KMS-11 (cell line): ENCODE measurements around the gene BID.

Experiments used
- H2AFZ ChIP-seq: fragments of 200-600 bp; sonication (generic); 2 replicates; pipeline ENCODE4 v1.6.1; 2016; ENCODE audit warnings: antibody characterized with exemption, mixed run types, low read depth
- H3K27ac ChIP-seq: fragments of 200-600 bp; sonication (generic); 2 replicates; pipeline ENCODE4 v1.6.1; 2016; ENCODE audit warnings: mild to moderate bottlenecking, mixed run types
- H3K27me3 ChIP-seq: fragments of 200-600 bp; sonication (generic); 2 replicates; pipeline ENCODE4 v1.6.1; 2017; ENCODE audit warnings: mild to moderate bottlenecking, low read depth, mixed run types, moderate library complexity; ENCODE audit not compliant: insufficient read depth
- H3K36me3 ChIP-seq: fragments of 200-600 bp; sonication (generic); 2 replicates; pipeline ENCODE4 v1.6.1; 2017; ENCODE audit warnings: mild to moderate bottlenecking, mixed run types; ENCODE audit not compliant: insufficient read depth
- H3K4me1 ChIP-seq: fragments of 200-600 bp; sonication (generic); 2 replicates; pipeline ENCODE4 v1.6.1; 2016; ENCODE audit warnings: mild to moderate bottlenecking, low read depth, mixed run types; ENCODE audit not compliant: poor library complexity, severe bottlenecking
- H3K4me2 ChIP-seq: fragments of 200-600 bp; sonication (generic); 2 replicates; pipeline ENCODE4 v1.7.0; 2016; ENCODE audit warnings: mild to moderate bottlenecking, mixed run types
- H3K4me3 ChIP-seq: fragments of 200-600 bp; sonication (generic); IDR thresholded peaks from 2 replicates; pipeline ENCODE4 v1.6.1; 2017; ENCODE audit warnings: low read depth, low read length, mixed read lengths; ENCODE audit not compliant: insufficient read depth
- H3K79me2 ChIP-seq: fragments of 200-600 bp; sonication (generic); 2 replicates; pipeline ENCODE4 v1.6.1; 2016; ENCODE audit warnings: low read depth, mixed run types; ENCODE audit not compliant: insufficient read depth
- H3K9ac ChIP-seq: fragments of 200-600 bp; sonication (generic); 2 replicates; pipeline ENCODE4 v1.6.1; 2016; ENCODE audit warnings: mild to moderate bottlenecking, mixed run types
- H4K20me1 ChIP-seq: fragments of 200-600 bp; sonication (generic); 2 replicates; pipeline ENCODE4 v1.6.1; 2016; ENCODE audit warnings: mild to moderate bottlenecking, mixed run types; ENCODE audit not compliant: insufficient read depth
- TF ChIP-seq, protein P1 (sequence below): fragments of 200-600 bp; sonication (generic); conservative IDR thresholded peaks from 2 replicates; pipeline ENCODE4 v1.6.1; 2017; ENCODE audit warnings: low read depth, mild to moderate bottlenecking, antibody characterized with exemption, low read length, moderate library complexity, mixed read lengths

BID gene

DNA sequence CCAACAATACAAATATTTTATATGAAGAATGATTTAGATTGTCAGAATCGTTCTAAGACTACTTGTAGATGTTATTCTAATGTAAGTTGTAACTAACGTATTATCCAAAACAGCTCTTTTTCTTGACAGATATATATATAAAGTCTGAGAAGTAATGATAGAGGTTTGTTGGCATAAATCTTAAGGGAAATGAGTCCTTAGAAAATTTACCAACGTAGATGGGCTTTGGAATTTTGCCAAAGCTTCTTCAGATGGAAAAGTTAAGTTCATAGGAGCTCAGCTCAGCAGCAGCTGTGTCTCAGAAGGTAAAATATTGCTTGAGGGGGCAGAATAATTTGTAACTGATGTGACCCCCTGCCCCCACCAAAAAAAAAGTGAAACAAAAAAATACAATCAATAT is 66.7 kb downstream of the BID start:
- no peaks in the 10 kb centered on the region for H4K20me1 ChIP-seq
- no peaks in the 10 kb centered on the region for H3K79me2 ChIP-seq
- H3K4me2 ChIP-seq, result no peak overlapping the region
- TF ChIP-seq, protein P1, sequence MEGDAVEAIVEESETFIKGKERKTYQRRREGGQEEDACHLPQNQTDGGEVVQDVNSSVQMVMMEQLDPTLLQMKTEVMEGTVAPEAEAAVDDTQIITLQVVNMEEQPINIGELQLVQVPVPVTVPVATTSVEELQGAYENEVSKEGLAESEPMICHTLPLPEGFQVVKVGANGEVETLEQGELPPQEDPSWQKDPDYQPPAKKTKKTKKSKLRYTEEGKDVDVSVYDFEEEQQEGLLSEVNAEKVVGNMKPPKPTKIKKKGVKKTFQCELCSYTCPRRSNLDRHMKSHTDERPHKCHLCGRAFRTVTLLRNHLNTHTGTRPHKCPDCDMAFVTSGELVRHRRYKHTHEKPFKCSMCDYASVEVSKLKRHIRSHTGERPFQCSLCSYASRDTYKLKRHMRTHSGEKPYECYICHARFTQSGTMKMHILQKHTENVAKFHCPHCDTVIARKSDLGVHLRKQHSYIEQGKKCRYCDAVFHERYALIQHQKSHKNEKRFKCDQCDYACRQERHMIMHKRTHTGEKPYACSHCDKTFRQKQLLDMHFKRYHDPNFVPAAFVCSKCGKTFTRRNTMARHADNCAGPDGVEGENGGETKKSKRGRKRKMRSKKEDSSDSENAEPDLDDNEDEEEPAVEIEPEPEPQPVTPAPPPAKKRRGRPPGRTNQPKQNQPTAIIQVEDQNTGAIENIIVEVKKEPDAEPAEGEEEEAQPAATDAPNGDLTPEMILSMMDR, result no peak
- H3K4me3 ChIP-seq, result no peak overlapping the region
- no peak overlapping the region for H3K27ac ChIP-seq
- H3K4me1 ChIP-seq, result peaks cover 26% of the 10 kb centered on the region
- H3K36me3 ChIP-seq, result no peaks in the 10 kb centered on the region; the same call in 1 of the 2 replicates
- H3K9ac ChIP-seq, result no peak overlapping the region
- H2AFZ ChIP-seq, result no peak overlapping the region
- no peaks in the 10 kb centered on the region for H3K27me3 ChIP-seq

DNA sequence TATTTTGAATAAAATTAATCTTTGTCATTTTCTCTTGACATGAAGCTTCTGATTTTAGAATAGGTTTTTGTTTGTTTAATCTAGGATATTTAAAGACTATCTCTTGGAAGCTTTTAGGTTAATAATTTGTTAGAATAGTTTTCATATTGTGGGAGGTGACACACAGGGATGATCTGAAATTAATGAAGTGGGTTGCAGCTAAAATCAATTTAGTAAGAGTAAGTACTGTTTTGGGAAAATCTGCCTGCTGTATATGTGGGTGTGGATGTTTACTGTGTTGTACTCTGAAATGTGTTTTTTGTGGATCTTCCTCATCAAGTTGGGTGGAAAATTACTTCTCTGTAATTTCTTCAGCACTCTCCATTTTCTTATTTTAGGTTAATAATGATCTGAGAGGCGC is 67.3 kb downstream of the BID start:
- no peak overlapping the region for H3K4me3 ChIP-seq
- H3K9ac ChIP-seq, result peak overlapping the region; percentile 28; the same call in 1 of the 2 replicates
- H3K4me1 ChIP-seq, result peaks cover 26% of the 10 kb centered on the region
- TF ChIP-seq, protein P1, result no peak
- H4K20me1 ChIP-seq, result no peaks in the 10 kb centered on the region
- H3K36me3 ChIP-seq, result no peaks in the 10 kb centered on the region; the same call in 1 of the 2 replicates
- peak overlapping the region; percentile 66 for H3K27ac ChIP-seq
- no peaks in the 10 kb centered on the region for H3K79me2 ChIP-seq
- no peaks in the 10 kb centered on the region for H3K27me3 ChIP-seq
- no peak overlapping the region for H2AFZ ChIP-seq
- peak overlapping the region; percentile 59 for H3K4me2 ChIP-seq

DNA sequence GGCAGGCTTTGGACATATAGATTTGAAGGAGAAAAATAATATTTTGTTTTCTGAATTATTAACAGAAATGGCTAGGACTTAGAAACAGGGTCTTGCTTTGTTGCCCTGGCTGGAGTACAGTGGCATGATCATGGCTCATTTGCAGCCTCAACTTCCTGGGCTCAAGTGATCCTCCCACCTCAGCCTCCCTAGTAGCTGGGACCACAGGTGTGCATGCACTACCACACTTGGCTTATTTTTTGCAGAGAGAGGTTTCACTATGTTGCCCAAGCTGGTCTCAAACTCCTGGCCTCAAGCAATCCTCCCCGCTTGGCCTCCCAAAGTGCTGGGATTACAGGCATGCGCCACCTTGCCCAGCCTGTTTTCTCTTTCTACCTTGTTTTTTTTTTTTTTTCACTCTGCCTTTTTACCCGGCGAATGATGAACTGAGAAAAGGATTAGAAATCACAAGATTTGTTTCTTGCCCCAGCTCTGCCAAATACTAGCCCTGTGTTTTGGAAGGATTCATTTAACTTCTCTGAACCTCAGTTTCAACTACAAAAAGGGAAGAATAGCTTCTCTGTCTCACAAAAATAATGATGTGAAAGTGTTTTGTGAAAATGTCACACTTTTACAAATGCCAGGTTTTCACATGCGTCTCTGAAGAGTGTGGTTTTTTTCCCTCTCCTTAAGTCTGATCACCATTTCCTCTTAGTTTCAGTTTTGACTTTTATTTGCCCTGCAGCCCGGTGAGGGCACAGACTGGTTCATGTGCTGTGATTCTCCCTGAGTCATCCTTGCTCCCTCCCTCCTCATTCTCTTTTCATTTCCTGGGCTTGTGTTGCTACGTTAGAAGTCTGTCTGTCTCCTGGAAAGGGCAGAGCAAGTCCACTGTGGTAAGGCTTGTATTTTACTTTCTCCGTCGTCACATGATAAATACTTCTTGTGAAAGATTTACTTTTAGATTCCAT is 68.0 kb downstream of the BID start:
- Histone ChIP-seq H3K27ac (peak overlapping the region; percentile 66), H4K20me1 (no peaks in the 10 kb centered on the region), H3K4me3 (no peak overlapping the region), H3K36me3 (no peaks in the 10 kb centered on the region; the same call in 1 of the 2 replicates), H3K27me3 (no peaks in the 10 kb centered on the region), H3K4me1 (peaks cover 26% of the 10 kb centered on the region), H2AFZ (no peak overlapping the region), H3K79me2 (no peaks in the 10 kb centered on the region), H3K4me2 (peak overlapping the region; percentile 59), H3K9ac (peak overlapping the region; percentile 28; the same call in 1 of the 2 replicates)
- TF ChIP-seq, protein P1, result no peak

DNA sequence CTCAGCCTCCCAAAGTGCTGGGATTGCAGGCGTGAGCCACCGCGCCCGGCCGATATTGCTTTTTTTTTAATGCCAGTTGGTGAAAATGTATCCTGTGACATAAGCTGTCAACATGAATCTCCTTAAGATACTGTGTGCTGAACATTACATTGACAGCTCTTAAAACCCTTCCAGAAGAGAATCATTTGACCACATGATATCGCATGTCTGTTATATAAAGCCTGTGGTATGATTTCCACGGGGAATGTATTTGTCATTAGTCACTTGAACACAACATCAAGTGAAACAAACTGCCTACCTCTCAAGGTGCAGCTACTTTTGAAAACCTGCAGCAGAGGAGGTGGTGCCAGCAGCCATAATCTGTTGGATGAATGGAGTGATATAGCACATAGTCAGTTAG is 68.7 kb downstream of the BID start:
- no peak overlapping the region for H3K4me3 ChIP-seq
- peak overlapping the region; percentile 59; the same call in 1 of the 2 replicates for H3K4me2 ChIP-seq
- H3K9ac ChIP-seq, result no peak overlapping the region
- no peaks in the 10 kb centered on the region for H3K79me2 ChIP-seq
- H3K27ac ChIP-seq, result peak overlapping the region; percentile 66; the same call in 1 of the 2 replicates
- no peaks in the 10 kb centered on the region for H3K27me3 ChIP-seq
- H3K4me1 ChIP-seq, result peaks cover 26% of the 10 kb centered on the region
- no peak overlapping the region for H2AFZ ChIP-seq
- no peaks in the 10 kb centered on the region for H3K36me3 ChIP-seq
- TF ChIP-seq, protein P1, result no peak
- H4K20me1 ChIP-seq, result no peaks in the 10 kb centered on the region
